ENCODE results near the gene KMT2B. TPM values are rescaled to one million over a fixed set of nuclear protein-coding genes. Genes with fewer than 3 reads are reported as not detected.
A peak's percentile ranks its signal among the peaks of the same experiment; 100 is the strongest.

KMT2B gene
- total RNA-seq, 1 experiment from 2014 or later, result 54.2 TPM

DNA sequence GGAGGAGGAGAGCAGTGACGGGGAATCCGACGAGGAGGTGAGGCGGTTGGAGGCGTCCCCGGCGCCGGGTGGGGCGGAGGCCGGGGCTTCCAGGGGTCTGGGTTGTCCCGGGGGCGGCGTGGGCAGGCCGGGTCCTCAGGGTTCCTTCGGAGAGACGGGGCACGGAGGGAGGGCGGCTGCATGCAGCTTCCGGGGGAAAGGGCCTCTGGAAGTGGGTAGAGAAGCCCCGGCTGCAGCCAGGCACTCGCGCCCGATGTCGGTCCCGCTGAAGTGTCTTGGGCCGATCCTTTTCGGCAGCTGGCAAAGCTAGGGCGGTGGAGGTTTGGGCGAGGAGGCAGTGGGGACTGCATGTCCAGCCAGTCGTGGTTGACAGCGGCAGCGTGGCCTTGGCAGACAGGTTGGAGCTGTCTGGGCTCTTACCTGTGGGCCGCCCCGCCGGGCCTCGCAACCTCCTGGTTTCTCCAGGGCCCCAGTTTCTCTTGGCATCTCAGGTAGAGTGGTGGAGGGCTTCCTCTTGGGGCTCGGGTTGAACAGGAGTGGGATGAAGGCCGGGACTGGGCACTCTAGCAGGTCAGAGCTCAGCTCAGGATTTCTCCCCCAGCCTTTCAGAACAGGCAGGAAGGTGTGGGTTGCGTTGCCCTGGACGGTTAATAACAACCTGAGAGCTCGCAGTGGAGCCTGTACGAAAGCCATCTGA lies 690 bp downstream of the KMT2B start:
- Histone ChIP-seq H3K27me3 (replicated peaks; ENCODE audit: control insufficient read depth, insufficient read depth, low read length) (no peaks in the 10 kb centered on the region), H3K36me3 (ENCODE audit: control insufficient read depth, insufficient read depth, low read length) (peaks cover 4% of the 10 kb centered on the region), H3K9me3 (no peaks in the 10 kb centered on the region), H3K4me3 (ENCODE audit: low read depth, low read length) (peak overlapping the region; percentile 79), H3K4me1 (peaks cover 8% of the 10 kb centered on the region)
- intact Hi-C loops (cut with micrococcal nuclease; ENCODE audit: unreplicated experiment), result loop anchor here (5.0 kb wide), 1 partner anchor 71 kb away; the partner anchor contains the start of gene COX6B1
- TF ChIP-seq, protein P1, sequence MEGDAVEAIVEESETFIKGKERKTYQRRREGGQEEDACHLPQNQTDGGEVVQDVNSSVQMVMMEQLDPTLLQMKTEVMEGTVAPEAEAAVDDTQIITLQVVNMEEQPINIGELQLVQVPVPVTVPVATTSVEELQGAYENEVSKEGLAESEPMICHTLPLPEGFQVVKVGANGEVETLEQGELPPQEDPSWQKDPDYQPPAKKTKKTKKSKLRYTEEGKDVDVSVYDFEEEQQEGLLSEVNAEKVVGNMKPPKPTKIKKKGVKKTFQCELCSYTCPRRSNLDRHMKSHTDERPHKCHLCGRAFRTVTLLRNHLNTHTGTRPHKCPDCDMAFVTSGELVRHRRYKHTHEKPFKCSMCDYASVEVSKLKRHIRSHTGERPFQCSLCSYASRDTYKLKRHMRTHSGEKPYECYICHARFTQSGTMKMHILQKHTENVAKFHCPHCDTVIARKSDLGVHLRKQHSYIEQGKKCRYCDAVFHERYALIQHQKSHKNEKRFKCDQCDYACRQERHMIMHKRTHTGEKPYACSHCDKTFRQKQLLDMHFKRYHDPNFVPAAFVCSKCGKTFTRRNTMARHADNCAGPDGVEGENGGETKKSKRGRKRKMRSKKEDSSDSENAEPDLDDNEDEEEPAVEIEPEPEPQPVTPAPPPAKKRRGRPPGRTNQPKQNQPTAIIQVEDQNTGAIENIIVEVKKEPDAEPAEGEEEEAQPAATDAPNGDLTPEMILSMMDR (IDR thresholded peaks at IDR 0.05; ENCODE audit: insufficient read depth in 1 of 2, low read depth in 1 of 2, low read length in 1 of 2, severe bottlenecking in 1 of 2, unreplicated experiment in 1 of 2), result no peak
- no peaks in the 10 kb centered on the region for H3K9me3 Mint-ChIP-seq (ENCODE audit: unreplicated experiment)
- H3K36me3 Mint-ChIP-seq (ENCODE audit: insufficient read depth, unreplicated experiment), result peaks cover 40% of the 10 kb centered on the region
- peaks cover 16% of the 10 kb centered on the region for H3K4me1 Mint-ChIP-seq (ENCODE audit: low read depth, unreplicated experiment)
- peak overlapping the region; percentile 79 for H3K4me3 Mint-ChIP-seq (ENCODE audit: unreplicated experiment)
- peak overlapping the region; percentile 70 for H3K27ac Mint-ChIP-seq (ENCODE audit: unreplicated experiment)
- H3K27me3 Mint-ChIP-seq (ENCODE audit: insufficient read depth, unreplicated experiment), result no peaks in the 10 kb centered on the region
- ChIA-PET CTCF (interaction anchor here (0.6 to 1.0 kb wide), 2 partner anchors 22 to 260 kb away, joined by 3 to 5 read pairs; no protein-coding TSS in a partner anchor), POLR2A (interaction anchor here (0.5 to 1.0 kb wide), 3 partner anchors 22 to 209 kb away, joined by 3 to 5 read pairs (median 4); no protein-coding TSS in a partner anchor)
- DNase-seq, result peak in 1 of 2 experiments; percentile 42
- TSS peak; percentile 28 for BruUV-seq (replicated peaks)

DNA sequence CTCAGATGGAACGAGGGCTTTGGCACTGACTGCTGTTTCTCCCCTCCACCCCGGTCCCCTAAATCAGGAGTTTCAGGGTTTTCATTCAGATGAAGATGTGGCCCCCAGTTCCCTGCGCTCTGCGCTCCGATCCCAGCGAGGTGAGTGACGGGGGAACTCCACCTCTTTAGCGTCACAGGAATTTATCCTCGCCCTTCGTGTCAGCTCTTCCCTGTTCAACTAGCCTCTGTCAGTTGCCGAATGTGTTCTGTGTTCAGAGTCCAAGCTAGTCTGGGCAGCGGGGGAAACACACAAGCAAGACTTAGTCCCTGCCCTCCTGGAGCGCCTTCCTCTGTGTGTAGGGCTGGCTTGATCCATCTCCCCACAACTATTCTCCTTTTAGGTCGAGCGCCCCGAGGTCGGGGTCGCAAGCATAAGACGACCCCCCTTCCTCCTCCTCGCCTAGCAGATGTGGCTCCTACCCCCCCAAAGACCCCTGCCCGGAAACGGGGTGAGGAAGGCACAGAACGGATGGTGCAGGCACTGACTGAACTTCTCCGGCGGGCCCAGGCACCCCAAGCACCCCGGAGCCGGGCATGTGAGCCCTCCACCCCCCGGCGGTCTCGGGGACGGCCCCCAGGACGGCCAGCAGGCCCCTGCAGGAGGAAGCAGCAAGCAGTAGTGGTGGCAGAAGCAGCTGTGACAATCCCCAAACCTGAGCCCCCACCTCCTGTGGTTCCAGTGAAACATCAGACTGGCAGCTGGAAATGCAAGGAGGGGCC lies 1.8 kb downstream of the KMT2B start:
- Histone ChIP-seq H3K4me1 (peaks cover 8% of the 10 kb centered on the region), H3K9me3 (no peaks in the 10 kb centered on the region), H3K4me3 (ENCODE audit: low read depth, low read length) (no peak overlapping the region; the same call in 1 of the 2 replicates), H3K27me3 (replicated peaks; ENCODE audit: control insufficient read depth, insufficient read depth, low read length) (no peaks in the 10 kb centered on the region), H3K36me3 (ENCODE audit: control insufficient read depth, insufficient read depth, low read length) (peaks cover 4% of the 10 kb centered on the region)
- Mint-ChIP-seq H3K27me3 (ENCODE audit: insufficient read depth, unreplicated experiment) (no peaks in the 10 kb centered on the region), H3K9me3 (ENCODE audit: unreplicated experiment) (no peaks in the 10 kb centered on the region), H3K4me3 (ENCODE audit: unreplicated experiment) (peak overlapping the region; percentile 79), H3K4me1 (ENCODE audit: low read depth, unreplicated experiment) (peaks cover 14% of the 10 kb centered on the region), H3K36me3 (ENCODE audit: insufficient read depth, unreplicated experiment) (peaks cover 51% of the 10 kb centered on the region), H3K27ac (ENCODE audit: unreplicated experiment) (peak overlapping the region; percentile 63)
- TF ChIP-seq, protein P1 (IDR thresholded peaks at IDR 0.05; ENCODE audit: insufficient read depth in 1 of 2, low read depth in 1 of 2, low read length in 1 of 2, severe bottlenecking in 1 of 2, unreplicated experiment in 1 of 2), result no peak
- no peak for DNase-seq
- ChIA-PET POLR2A (no interaction called here), CTCF (interaction anchor here (1.0 kb wide), 1 partner anchor 21 kb away, joined by 5 read pairs; no protein-coding TSS in a partner anchor)
- no TSS peak for BruUV-seq (replicated peaks)
- intact Hi-C loops (cut with micrococcal nuclease; ENCODE audit: unreplicated experiment), result loop anchor here (5.0 kb wide), 1 partner anchor 72 kb away; the partner anchor contains the start of gene COX6B1

DNA sequence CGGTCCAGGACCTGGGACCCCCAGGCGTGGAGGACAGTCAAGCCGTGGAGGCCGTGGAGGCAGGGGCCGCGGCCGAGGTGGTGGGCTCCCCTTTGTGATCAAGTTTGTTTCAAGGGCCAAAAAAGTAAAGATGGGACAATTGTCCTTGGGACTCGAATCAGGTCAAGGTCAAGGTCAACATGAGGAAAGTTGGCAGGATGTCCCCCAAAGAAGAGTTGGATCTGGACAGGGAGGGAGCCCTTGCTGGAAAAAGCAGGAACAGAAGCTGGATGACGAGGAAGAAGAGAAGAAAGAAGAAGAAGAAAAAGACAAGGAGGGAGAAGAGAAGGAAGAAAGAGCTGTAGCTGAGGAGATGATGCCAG lies 2.3 kb downstream of the KMT2B start:
- peaks cover 7% of the 10 kb centered on the region for H3K4me1 ChIP-seq
- BruUV-seq (replicated peaks), result no TSS peak
- peaks cover 4% of the 10 kb centered on the region for H3K36me3 ChIP-seq (ENCODE audit: control insufficient read depth, insufficient read depth, low read length)
- H3K27ac Mint-ChIP-seq (ENCODE audit: unreplicated experiment), result no peak overlapping the region
- no peaks in the 10 kb centered on the region for H3K9me3 ChIP-seq
- H3K4me1 Mint-ChIP-seq (ENCODE audit: low read depth, unreplicated experiment), result peaks cover 8% of the 10 kb centered on the region
- ChIA-PET POLR2A (no interaction called here), CTCF (no interaction called here)
- no peaks in the 10 kb centered on the region for H3K27me3 Mint-ChIP-seq (ENCODE audit: insufficient read depth, unreplicated experiment)
- H3K9me3 Mint-ChIP-seq (ENCODE audit: unreplicated experiment), result no peaks in the 10 kb centered on the region
- DNase-seq, result no peak
- H3K4me3 Mint-ChIP-seq (ENCODE audit: unreplicated experiment), result no peak overlapping the region
- no peaks in the 10 kb centered on the region for H3K27me3 ChIP-seq (replicated peaks; ENCODE audit: control insufficient read depth, insufficient read depth, low read length)
- intact Hi-C loops (cut with micrococcal nuclease; ENCODE audit: unreplicated experiment), result no loop called here
- TF ChIP-seq, protein P1 (IDR thresholded peaks at IDR 0.05; ENCODE audit: insufficient read depth in 1 of 2, low read depth in 1 of 2, low read length in 1 of 2, severe bottlenecking in 1 of 2, unreplicated experiment in 1 of 2), result no peak
- peaks cover 55% of the 10 kb centered on the region for H3K36me3 Mint-ChIP-seq (ENCODE audit: insufficient read depth, unreplicated experiment)
- no peak overlapping the region for H3K4me3 ChIP-seq (ENCODE audit: low read depth, low read length)

Data from Caco-2 (cell line).